ENCODE results near the gene ETFB.
A peak's percentile ranks its signal among the peaks of the same experiment; 100 is the strongest.
"Not testable (repeated sequence)": the region's sequence is repeated elsewhere in the genome, so short reads cannot be mapped to it uniquely, and the experiment has no call there.

ETFB gene

DNA sequence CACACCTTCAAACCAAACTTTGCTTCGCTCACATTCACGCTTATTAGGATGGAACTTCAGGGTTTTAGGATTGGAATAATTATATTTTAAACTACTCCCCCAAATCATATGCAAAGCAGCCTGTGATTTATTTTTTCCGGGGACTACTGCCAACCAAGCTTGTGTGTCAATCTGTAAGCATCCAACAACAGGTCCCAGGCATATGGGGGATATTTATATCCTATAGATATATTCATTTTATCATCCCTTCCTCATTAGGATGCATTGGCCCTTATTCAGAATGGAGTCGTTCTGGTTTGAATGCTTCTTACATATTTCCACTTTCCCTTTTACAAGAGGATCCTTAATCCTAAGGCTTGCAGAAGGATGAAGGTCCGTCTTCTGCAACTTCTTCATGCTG lies 33.0 kb upstream of the ETFB start:
- no peak for TF ChIP-seq CTCF (IDR thresholded peaks at IDR 0.05; ENCODE audit: unreplicated experiment in 3 of 3)
- H3K27ac Mint-ChIP-seq: no peak overlapping the region

GRCh38 chr19:51398096-51398704 lies 32.0 kb upstream of the ETFB start:
- Mint-ChIP-seq H3K27ac (peak overlapping the region; percentile 58 to 85 (median 67)), H3K4me3 (peak overlapping the region in 2 of 3 experiments; percentile 28 to 39), H3K36me3 (ENCODE audit: low read depth) (peaks cover 16% of the 10 kb centered on the region), H3K4me1 (peaks cover 16% of the 10 kb centered on the region), H3K27me3 (ENCODE audit: low read depth) (no peaks in the 10 kb centered on the region), H3K9me3 (peaks cover 20% of the 10 kb centered on the region)
- TF ChIP-seq CTCF (IDR thresholded peaks at IDR 0.05; ENCODE audit: unreplicated experiment in 3 of 3): peak; percentile 52 to 55 (median 53)

More for the DNA sequence above, 33.0 kb upstream of the ETFB start:
- Mint-ChIP-seq H3K36me3 (ENCODE audit: low read depth) (peaks cover 22% of the 10 kb centered on the region), H3K27me3 (ENCODE audit: low read depth) (no peaks in the 10 kb centered on the region), H3K4me1 (peaks cover 11% of the 10 kb centered on the region), H3K4me3 (no peak overlapping the region), H3K9me3 (peaks cover 26% of the 10 kb centered on the region)

DNA sequence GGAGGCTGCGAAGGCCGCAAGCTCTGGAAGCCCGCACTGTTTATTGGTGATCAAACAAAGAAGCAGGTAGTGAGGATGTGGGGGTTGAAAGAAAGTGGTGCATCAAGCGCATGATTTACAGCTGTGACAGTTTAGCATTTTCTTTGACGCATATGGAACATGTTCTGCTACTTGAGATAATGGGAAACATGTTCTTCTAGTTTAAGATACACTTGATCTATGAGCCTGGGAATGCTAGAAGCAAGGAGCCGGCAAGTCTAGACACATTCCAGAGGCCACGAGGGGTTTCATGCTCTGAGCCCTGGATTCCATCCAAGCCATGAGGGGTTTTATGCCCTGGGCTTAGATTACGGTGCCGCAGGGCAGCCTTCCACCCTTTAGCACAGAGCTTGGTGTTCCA lies 31.3 kb upstream of the ETFB start:
- Mint-ChIP-seq H3K4me1 (peaks cover 16% of the 10 kb centered on the region), H3K27ac (peak overlapping the region; percentile 58 to 85 (median 67)), H3K9me3 (peaks cover 15% of the 10 kb centered on the region), H3K36me3 (ENCODE audit: low read depth) (peaks cover 11% of the 10 kb centered on the region)
- H3K27me3 Mint-ChIP-seq (ENCODE audit: low read depth); H3K4me3 Mint-ChIP-seq: not testable (repeated sequence)

DNA sequence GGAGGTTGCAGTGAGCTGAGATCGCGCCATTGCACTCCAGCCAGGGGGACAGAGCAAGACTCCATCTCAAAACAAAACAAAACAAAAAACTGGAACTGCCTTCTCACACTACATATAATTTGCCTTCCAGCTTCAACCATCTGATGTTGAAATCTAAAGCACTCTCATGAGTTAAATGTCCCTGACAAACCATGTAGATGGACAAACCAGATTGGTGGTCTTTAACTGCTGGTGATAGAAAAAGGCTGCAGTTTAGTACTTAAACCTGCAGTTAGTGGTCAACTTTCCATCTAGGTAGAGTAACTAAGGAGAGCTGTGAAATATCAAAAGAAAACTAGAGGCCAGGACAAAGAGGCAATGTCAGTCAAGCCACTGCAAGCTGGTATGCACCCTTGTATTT lies 30.0 kb upstream of the ETFB start:
- TF ChIP-seq CTCF (IDR thresholded peaks at IDR 0.05; ENCODE audit: unreplicated experiment in 3 of 3): no peak
- H3K9me3 Mint-ChIP-seq: peaks cover 6% of the 10 kb centered on the region
- peaks cover 16% of the 10 kb centered on the region for H3K4me1 Mint-ChIP-seq
- H3K4me3 Mint-ChIP-seq: peak overlapping the region in 2 of 3 experiments; percentile 1 to 5
- H3K27ac Mint-ChIP-seq: no peak overlapping the region
- H3K36me3 Mint-ChIP-seq (ENCODE audit: low read depth): peaks cover 3% of the 10 kb centered on the region
- H3K27me3 Mint-ChIP-seq (ENCODE audit: low read depth): no peaks in the 10 kb centered on the region

- peak overlapping the region; percentile 96 to 98 (median 97) for H3K27ac Mint-ChIP-seq
- peaks cover 16% of the 10 kb centered on the region for H3K4me1 Mint-ChIP-seq
- H3K4me3 Mint-ChIP-seq: peak overlapping the region; percentile 83 to 87 (median 86)
- no peaks in the 10 kb centered on the region for H3K27me3 Mint-ChIP-seq (ENCODE audit: low read depth)
- no peaks in the 10 kb centered on the region for H3K36me3 Mint-ChIP-seq (ENCODE audit: low read depth)
- no peaks in the 10 kb centered on the region for H3K9me3 Mint-ChIP-seq
- TF ChIP-seq CTCF (IDR thresholded peaks at IDR 0.05; ENCODE audit: unreplicated experiment in 3 of 3): no peak
These were observed 28.1 kb upstream of the ETFB start for GRCh38 chr19:51394050-51394836.

DNA sequence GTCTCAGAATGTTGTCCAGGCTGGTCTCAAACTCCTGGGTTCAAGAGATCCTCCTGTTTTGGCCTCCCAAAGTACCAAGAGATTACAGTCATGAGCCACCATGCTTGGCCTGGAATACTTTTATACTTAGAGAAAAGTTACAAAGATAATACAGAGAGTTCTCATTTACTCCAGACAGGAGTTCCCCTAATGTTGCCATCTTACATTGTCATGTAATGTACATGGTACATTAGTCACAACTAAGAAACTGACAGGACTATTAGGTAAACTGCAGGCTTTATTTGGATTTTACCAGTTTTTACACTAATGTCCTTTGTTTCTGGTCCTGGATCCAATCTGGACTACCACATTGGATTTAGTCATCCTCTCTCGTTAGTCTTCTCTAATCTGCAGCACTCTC lies 26.5 kb upstream of the ETFB start:
- peak overlapping the region; percentile 45 to 65 (median 55) for H3K27ac Mint-ChIP-seq

More for the DNA sequence above, 26.5 kb upstream of the ETFB start:
- Mint-ChIP-seq H3K27me3 (ENCODE audit: low read depth) (no peaks in the 10 kb centered on the region), H3K36me3 (ENCODE audit: low read depth) (no peaks in the 10 kb centered on the region), H3K9me3 (no peaks in the 10 kb centered on the region), H3K4me1 (peaks cover 12% of the 10 kb centered on the region), H3K4me3 (peak overlapping the region; percentile 48 to 62 (median 51))
- TF ChIP-seq CTCF (IDR thresholded peaks at IDR 0.05; ENCODE audit: unreplicated experiment in 3 of 3): no peak
